Stimulated activated naive B cell treated with anti-CD40 and anti-IgM and Interleukin-4, amounts not matched to agents 10 μg/mL and 1 μg/mL and 100 μg/mL, for 72 hours (primary cell): Measurements from ENCODE around the gene POLD2.
A peak's percentile ranks its signal among the peaks of the same experiment; 100 is the strongest.

Experiments used
- ATAC-seq, 2 donors: fragments of 150-1000 bp; cut with Tn5 transposase; replicated peaks; 2 replicates each; pipeline ENCODE4 v1.10.0; 2021; ENCODE audit warnings: moderate library complexity in 1 of 2
- DNase-seq: peaks from one replicate; pipeline ENCODE4 v3.0.0; 2021
- H3K27ac Mint-ChIP-seq: one replicate; pipeline ENCODE4 v1.8.0; 2022; ENCODE audit warnings: mild to moderate bottlenecking, mixed read lengths
- H3K27me3 Mint-ChIP-seq, 2 donors: one replicate each; pipeline ENCODE4 v1.8.0; 2022; ENCODE audit warnings: mixed read lengths in 2 of 2
- H3K36me3 Mint-ChIP-seq, 2 donors: one replicate each; pipeline ENCODE4 v1.8.0; 2022; ENCODE audit warnings: mixed read lengths in 2 of 2, mild to moderate bottlenecking in 1 of 2
- H3K4me1 Mint-ChIP-seq, 2 donors: one replicate each; pipeline ENCODE4 v1.8.0; 2022; ENCODE audit warnings: mixed read lengths in 2 of 2, mild to moderate bottlenecking in 1 of 2
- H3K4me3 Mint-ChIP-seq, 2 donors: one replicate each; pipeline ENCODE4 v1.8.0; 2022; ENCODE audit warnings: mild to moderate bottlenecking in 2 of 2, mixed read lengths in 2 of 2, moderate library complexity in 1 of 2
- H3K9me3 Mint-ChIP-seq, 2 donors: one replicate each; pipeline ENCODE4 v1.8.0; 2022; ENCODE audit warnings: mixed read lengths in 2 of 2, mild to moderate bottlenecking in 1 of 2

Gene POLD2

DNA sequence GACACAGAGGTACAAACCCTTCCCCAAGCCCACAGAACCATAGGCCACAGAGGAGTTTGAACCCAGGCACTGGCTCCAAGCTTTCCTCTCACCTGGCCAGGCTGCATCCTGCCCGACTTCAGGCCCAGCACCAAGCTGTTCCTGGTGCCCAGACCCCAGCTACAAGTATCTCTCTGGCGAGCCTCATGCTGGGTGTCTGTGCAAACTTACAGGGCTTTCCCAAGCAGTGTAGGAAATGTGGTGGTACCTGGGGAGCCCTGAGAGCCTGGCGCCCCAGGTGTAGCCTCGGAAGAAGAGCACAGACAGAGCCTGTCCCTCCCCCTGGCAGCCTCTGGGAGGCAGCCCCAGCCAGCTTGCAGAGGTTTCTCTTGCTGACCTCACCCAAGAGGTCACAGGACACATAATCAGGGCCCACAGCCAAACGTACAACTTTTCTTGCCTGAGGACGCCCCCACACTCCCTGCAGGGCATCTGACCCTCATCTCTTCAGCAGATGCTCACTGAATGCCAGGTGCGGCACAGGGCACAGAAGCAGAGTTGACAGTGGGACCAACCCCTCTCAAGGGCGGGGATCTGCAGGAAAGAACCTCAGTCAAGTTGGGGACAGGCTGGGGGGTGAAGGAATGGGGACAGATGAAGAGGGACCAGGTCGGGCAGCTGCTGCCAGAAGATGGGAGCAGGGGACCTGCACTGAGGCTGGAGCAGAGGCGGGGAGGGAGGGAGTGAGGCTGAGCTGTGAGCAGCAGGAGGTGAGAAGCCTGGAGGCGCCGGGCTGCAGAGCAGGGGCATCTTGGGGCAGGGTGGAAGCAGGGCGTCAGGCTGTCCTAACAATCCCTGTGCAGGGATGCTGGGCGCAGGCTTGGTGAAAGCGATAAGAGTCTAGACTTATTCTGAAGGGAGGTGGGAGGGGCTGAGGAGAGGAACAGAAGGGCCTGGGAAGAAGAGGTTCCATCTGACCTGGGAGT lies 34.0 kb upstream of the POLD2 start:
- Mint-ChIP-seq H3K4me1 (no peaks in the 10 kb centered on the region), H3K27me3 (no peaks in the 10 kb centered on the region), H3K27ac (no peak overlapping the region), H3K9me3 (no peaks in the 10 kb centered on the region), H3K4me3 (no peak overlapping the region), H3K36me3 (no peaks in the 10 kb centered on the region)
- DNase-seq (no peak), ATAC-seq (no peak)

DNA sequence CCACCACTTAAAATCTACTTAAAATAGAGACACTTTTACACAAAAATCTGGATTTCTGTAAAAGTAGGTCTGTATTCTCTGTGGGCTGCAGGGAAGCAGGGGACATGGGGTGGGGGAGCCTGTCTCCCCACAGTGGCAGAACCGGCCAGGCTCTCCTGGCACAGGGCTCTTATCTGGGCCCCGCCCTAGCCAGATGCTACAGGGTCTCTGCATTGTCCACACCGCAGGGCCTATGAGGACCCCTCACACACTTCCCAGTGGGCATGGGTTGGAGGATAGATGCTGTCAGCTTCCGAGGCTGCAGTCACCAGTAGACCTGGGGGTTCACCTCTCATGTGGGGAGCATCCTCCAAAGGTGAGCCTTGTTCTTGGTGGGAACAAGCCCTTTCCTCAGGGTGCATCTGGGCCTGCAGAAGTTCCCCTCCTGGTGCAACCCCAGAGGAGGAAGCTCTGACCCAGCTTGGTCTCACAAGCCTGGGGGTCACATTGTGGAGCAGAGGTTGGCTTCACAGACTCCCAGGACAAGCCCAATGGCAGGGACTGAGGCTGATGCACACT lies 33.2 kb upstream of the POLD2 start:
- ATAC-seq = no peak
- Mint-ChIP-seq H3K27ac (no peak overlapping the region), H3K4me1 (peaks cover 0 to under 1% of the 10 kb centered on the region in 2 donors), H3K27me3 (no peaks in the 10 kb centered on the region), H3K36me3 (no peaks in the 10 kb centered on the region), H3K9me3 (no peaks in the 10 kb centered on the region), H3K4me3 (no peak overlapping the region)
- no peak for DNase-seq

DNA sequence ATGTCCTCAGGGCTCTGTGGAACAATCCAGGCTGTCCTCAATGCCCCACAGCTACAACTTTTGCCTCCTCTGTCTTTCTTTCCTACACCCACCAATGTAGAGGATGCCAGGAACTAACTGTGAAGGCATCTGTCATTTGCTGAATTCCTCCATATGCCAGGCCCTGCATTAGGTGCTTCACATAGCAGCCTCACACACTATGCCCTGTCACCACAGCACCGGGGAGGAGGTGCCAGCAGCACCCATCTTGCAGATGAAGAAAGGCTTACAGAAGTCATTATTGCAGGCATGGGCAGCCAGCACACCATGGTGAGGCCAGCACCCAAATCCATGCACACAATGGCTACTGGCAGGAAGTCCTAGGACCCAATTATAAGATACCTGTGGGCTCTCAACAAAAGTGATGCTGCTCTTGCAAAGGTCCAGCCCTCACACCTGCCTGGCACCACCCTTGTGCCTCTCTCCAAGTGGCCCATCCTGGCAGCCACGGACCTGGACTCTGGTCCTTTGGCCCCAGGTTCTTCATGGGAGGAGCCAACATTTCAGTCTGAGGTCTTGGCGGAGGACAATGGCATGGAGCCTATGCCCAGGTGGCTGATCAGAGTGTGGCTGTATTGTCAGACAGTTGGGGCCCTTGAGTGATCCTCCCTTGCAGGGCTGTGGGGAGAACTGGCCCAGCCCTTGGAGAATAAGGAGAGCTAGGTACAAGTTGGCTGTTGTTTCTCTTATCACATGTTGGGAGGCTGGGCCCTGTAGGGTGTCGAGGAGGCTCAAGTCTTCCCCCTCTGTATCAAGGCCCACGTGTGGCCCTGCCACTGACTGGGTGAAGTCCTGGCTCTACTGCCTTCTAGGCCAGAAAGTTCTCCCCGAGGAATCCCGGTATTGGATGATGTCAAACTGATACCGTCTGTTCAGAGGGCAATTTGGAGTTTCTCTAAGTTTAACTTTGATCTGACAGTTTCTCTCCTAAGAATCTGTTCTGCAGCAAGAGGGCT lies 32.1 kb upstream of the POLD2 start:
- no peaks in the 10 kb centered on the region for H3K27me3 Mint-ChIP-seq
- peaks cover 3 to 11% of the 10 kb centered on the region in 2 donors for H3K4me1 Mint-ChIP-seq
- H3K27ac Mint-ChIP-seq = no peak overlapping the region
- H3K36me3 Mint-ChIP-seq = no peaks in the 10 kb centered on the region
- DNase-seq (no peak), ATAC-seq (no peak)
- no peaks in the 10 kb centered on the region for H3K9me3 Mint-ChIP-seq
- H3K4me3 Mint-ChIP-seq = no peak overlapping the region

DNA sequence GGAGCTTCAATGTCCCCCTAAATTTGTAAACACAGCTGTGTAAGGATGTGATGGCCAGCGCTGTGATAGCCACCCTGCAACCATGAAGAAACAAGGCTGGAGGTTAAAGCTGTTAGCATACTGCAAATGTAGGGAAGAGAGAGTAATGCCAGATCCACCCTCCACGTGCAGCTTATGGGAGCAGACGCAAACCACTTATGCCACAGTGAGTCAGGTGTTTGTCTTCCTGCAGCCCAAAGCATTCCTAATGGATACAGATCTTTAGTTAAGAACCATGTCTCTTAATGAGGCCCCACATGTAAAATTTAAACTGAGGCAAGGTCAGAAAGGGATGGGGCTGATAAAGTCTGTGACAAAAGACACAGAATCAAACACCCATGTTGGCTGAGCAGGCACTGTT lies 31.4 kb upstream of the POLD2 start:
- DNase-seq = no peak
- no peak overlapping the region for H3K27ac Mint-ChIP-seq
- H3K36me3 Mint-ChIP-seq = no peaks in the 10 kb centered on the region
- H3K9me3 Mint-ChIP-seq = no peaks in the 10 kb centered on the region
- ATAC-seq = no peak
- peaks cover 6 to 18% of the 10 kb centered on the region in 2 donors for H3K4me1 Mint-ChIP-seq
- no peaks in the 10 kb centered on the region for H3K27me3 Mint-ChIP-seq
- no peak overlapping the region for H3K4me3 Mint-ChIP-seq

DNA sequence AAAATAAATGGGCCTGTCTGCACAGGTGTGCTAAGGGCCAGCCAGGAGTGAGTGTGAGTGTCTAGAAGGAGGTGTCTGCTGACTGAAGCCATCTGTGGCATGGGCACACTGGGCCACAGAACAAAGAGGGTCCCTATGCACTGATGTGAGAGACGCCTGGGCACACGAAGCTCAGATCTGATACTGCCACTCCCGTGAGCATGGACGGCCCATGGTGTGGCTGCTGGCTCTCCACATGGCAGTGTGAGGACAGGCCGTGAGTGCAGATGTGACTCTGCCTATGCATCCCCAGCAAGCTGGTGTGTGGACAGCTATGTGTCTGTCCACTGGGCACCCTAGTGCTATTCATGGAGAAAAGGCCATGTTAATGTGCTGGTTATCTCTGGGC lies 30.6 kb upstream of the POLD2 start:
- ATAC-seq = no peak
- H3K36me3 Mint-ChIP-seq = no peaks in the 10 kb centered on the region
- no peak for DNase-seq
- peaks cover 6 to 18% of the 10 kb centered on the region in 2 donors for H3K4me1 Mint-ChIP-seq
- no peak overlapping the region for H3K27ac Mint-ChIP-seq
- no peaks in the 10 kb centered on the region for H3K27me3 Mint-ChIP-seq
- H3K9me3 Mint-ChIP-seq = no peaks in the 10 kb centered on the region
- no peak overlapping the region for H3K4me3 Mint-ChIP-seq

DNA sequence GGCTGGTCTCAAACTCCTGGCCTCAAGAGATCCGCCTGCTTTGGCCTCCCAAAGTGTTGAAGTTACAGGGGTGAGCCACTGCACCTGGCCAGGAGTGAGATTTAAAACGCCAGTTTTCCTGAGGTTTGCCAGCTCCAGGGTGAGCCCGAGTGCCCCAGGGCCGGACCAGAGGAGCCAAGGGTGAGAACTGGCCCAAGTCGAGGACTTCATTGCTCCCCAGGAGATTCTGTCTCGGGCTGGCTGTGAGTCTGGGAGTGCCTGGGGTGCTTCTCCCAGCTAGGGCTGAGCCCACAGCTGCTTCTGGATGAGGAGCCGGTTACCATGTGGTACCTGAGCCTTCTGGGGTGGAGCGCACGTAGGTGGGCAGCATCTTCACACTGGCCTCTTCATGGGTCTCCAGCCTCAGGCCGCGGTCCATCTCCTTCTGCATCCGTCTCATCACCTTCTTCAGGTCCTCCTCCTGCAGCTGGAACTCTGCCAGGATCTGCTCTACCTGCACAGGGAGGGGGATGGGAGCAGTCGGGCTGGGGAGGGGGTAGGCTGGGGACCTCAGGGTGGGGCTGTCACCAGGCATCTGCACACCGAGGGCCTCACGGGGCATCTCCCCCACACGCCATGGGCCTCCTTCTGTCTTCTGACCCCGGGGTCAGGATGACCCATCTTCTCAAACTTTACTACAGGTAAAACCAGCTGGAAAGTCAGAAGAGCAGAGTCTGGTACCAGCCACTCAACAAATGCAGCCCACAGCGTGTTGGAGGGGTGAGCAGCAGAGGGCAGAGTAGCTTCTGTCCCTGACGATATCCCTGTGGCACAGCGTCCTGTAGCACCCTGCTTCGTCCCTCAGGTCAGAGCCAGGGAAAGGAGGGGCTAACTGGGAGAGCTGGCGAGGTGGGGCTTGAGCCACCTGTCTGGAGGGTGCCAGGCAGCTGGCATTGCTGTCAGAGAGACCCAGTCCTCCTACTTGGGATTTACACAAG lies 29.9 kb upstream of the POLD2 start:
- Mint-ChIP-seq H3K4me3 (no peak overlapping the region), H3K4me1 (peaks cover 6 to 18% of the 10 kb centered on the region in 2 donors), H3K9me3 (no peaks in the 10 kb centered on the region), H3K27ac (no peak overlapping the region), H3K36me3 (no peaks in the 10 kb centered on the region), H3K27me3 (no peaks in the 10 kb centered on the region)
- ATAC-seq (no peak), DNase-seq (no peak)

DNA sequence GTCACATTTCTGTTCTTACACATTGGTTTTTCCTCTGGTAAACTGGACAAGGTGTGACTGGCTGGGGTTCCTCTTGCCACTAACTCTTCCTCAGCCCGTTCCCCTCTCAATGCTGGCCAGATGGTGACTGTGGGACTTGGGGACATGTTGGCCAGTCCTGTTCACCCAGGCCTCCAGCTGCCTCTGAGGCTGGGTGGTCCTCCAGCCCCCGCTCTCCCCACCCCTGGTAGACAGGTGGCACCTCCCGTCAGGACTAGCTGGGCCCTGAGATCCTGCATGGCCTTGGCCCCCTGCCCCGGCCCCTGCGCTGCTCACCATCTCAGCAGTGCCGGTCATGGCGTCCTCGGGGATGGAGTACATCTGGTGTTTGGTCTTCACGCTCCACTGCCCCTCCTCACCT lies 28.6 kb upstream of the POLD2 start:
- H3K9me3 Mint-ChIP-seq = no peaks in the 10 kb centered on the region
- no peak overlapping the region for H3K27ac Mint-ChIP-seq
- ATAC-seq = no peak
- H3K27me3 Mint-ChIP-seq = no peaks in the 10 kb centered on the region
- H3K4me3 Mint-ChIP-seq = no peak overlapping the region
- peaks cover 6 to 18% of the 10 kb centered on the region in 2 donors for H3K4me1 Mint-ChIP-seq
- no peak for DNase-seq
- no peaks in the 10 kb centered on the region for H3K36me3 Mint-ChIP-seq

DNA sequence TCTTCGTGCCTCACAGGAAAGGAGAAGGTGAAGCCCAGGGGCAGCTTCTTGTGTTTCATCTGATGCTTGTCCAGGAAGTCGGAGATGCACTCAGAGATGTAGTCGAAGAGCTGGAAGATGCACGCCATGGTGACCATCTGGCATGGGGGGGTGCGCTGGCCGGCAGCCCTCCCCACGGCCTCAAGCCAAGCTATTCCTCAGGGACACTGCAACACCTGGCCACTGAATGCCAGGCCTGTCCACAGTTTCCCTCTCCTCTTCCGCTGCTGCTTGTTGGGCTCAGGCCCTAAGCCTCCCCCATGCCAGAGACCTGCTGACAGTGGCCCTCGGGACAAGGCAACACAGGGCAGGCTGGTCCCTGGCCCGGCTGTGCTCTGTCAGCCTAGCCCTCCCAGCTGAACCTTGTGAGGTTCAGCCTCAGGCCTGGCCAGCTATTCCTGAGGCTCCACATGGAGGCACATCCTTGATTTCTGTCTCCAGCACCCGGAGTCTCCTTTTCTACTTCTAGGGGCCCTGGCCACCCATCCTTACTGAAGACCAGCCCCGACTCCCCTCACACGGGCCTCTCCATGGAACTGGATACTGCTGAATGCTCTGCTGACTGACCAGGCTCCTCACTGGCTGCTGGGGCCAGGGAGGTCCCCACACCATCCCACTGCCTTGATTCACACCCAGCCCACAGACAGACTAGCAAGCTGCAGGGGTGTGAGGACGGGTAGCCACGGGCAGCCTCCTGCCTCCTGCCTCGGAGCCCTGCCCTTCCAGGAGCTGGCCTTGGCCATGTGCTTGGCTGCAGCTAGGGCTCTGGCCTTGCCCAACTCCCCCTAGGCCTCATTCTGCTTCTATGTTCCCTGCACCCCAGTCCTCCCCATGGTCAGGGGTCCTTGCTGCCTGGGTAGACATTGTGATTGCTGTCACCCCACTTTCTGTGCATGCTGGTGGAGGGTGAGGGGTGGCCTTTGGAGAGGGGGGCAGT lies 27.9 kb upstream of the POLD2 start:
- ATAC-seq (no peak), DNase-seq (no peak)
- H3K27ac Mint-ChIP-seq = peak overlapping the region; percentile 60
- peaks cover 6 to 23% of the 10 kb centered on the region in 2 donors for H3K4me1 Mint-ChIP-seq
- no peaks in the 10 kb centered on the region for H3K9me3 Mint-ChIP-seq
- H3K36me3 Mint-ChIP-seq = no peaks in the 10 kb centered on the region
- no peak overlapping the region for H3K4me3 Mint-ChIP-seq
- no peaks in the 10 kb centered on the region for H3K27me3 Mint-ChIP-seq

DNA sequence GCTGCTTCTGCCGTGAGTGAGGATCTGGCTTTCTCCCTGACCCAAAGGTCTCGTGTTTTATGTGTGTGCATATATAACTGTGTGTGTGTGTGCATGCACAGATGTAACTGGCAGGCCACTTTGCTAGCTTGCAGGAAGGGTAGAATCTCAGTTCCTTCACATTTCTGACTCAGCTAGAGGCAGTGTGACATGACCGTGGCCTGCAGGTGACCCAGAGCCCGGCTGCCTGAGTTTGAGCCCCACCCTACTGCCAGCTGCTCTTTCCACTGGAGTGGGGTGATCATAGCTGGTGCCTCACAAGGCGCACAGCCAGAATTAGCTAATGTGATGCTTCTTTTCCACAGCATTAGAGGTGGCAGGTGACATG lies 27.1 kb upstream of the POLD2 start:
- DNase-seq (peak; percentile 47), ATAC-seq (peak; percentile 86)
- Mint-ChIP-seq H3K36me3 (no peaks in the 10 kb centered on the region), H3K9me3 (no peaks in the 10 kb centered on the region), H3K27ac (no peak overlapping the region), H3K27me3 (peaks cover 0 to under 1% of the 10 kb centered on the region in 2 donors), H3K4me1 (peaks cover 7 to 31% of the 10 kb centered on the region in 2 donors), H3K4me3 (no peak overlapping the region)

DNA sequence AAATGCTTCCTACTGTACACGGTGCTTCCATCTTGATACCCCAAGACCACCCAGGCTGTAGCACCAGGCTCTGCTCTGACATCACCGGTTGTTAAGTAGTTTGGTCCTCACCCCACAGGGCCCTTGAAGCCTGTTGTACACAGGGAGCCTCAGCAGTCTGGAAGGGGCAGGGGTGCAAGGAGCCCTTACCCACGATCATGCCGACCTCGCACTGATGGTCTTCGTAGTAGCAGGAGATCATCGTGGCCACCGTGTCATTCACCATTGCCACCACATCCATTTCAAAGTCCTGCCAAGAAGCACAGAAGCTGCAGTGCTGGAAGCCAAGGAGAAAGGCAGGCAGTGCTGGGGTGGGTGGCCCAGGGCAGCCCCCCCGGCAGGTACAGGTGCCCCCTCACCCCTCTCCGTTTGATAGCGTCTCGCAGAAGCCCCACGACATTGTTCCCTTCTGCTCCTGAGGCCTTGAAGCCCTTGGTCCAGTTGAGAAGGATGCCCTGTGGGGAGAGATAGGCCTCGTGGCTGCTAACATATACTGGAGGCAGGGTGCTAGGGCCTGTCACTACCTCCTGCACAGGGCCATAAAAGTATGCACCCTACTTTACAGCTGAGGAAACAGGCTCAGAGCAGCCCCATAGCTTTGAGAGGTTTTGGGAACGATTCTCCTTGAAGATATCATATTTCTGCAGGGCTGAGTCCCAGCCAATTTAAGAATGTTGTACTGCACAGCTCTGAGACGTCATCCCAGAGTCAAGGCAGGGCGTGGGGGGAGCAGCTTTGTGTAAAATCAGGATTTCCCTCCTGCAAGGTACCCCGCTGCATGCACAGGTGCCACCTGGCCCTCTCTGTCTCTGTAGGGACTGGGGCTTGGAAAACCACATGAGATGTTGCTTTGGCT lies 26.5 kb upstream of the POLD2 start:
- H3K4me1 Mint-ChIP-seq = peaks cover 11 to 37% of the 10 kb centered on the region in 2 donors
- peak in 1 of 2 donors; percentile 6 for ATAC-seq
- H3K27ac Mint-ChIP-seq = no peak overlapping the region
- no peak overlapping the region for H3K4me3 Mint-ChIP-seq
- no peaks in the 10 kb centered on the region for H3K9me3 Mint-ChIP-seq
- H3K27me3 Mint-ChIP-seq = peaks cover 0 to 7% of the 10 kb centered on the region in 2 donors
- H3K36me3 Mint-ChIP-seq = peaks cover 0 to 2% of the 10 kb centered on the region in 2 donors
- no peak for DNase-seq

DNA sequence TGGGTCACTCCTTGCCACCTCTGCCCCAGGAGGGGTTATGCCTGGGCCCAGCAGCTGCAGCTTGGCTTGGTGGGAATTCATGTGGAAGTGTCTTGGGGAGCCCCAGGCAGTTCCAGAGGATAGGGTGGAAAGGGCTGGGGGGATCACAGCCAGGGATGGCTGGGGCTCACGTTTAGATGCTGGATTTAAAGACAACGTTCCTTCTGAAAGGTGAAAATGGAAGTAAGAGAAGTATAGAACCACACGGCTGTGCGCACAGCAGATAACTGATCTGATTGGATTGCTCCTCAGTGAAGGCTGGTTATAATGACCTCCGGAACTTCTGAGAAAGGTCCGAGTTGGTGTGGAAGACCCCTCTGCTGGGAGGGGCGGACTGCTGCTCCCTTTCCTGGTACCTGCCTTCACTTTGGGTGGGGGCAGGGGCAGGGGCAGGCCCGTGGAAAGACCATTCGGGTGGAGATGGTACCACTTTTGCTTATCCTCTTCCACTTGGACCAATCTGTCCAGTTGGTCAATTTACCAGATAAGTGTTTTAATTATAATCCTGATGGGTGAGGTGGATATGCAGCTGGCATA lies 25.7 kb upstream of the POLD2 start:
- no peak for ATAC-seq
- Mint-ChIP-seq H3K4me3 (no peak overlapping the region), H3K36me3 (peaks cover 0 to 2% of the 10 kb centered on the region in 2 donors), H3K27me3 (peaks cover 0 to 8% of the 10 kb centered on the region in 2 donors), H3K27ac (no peak overlapping the region), H3K9me3 (no peaks in the 10 kb centered on the region), H3K4me1 (peaks cover 11 to 37% of the 10 kb centered on the region in 2 donors)
- DNase-seq = no peak
